HCT116 (cell line): ENCODE data around the gene SMOC1. TPM values are rescaled to one million over a fixed set of nuclear protein-coding genes. Genes with fewer than 3 reads are reported as not detected.

ENCODE experiments used
- ATAC-seq: fragments of 200-7000 bp; cut with Tn5 transposase; 2 replicates; pipeline ENCODE4 v1.9.1; 2020; ENCODE audit warnings: mild to moderate bottlenecking, moderate library complexity
- BruUV-seq: library from RNA; stranded (reverse); fragments of 400-500 nt; replicated peaks from 2 replicates; lab custom pipeline; 2021; lab: Mats Ljungman, UMichigan
- CTCF ChIA-PET: fragments of 300-600 bp; sonication (Branson Sonifier 250); formaldehyde crosslinking; loops from one replicate; lab custom pipeline; 2021; ENCODE audit warnings: antibody characterized with exemption; lab: Charles Lee
- POLR2A ChIA-PET: fragments of 300-600, 350-600 bp; sonication (Branson Sonifier 250); formaldehyde crosslinking; loops from one replicate; lab custom pipeline; 2021; ENCODE audit warnings: antibody characterized with exemption; lab: Charles Lee
- RAD21 ChIA-PET, 2 experiments: fragments of 300-600 bp; sonication (Branson Sonifier 250); formaldehyde crosslinking; loops; one replicate each; lab custom pipeline; 2023; ENCODE audit warnings: low total read pairs in 2 of 2; ENCODE audit not compliant: uncharacterized antibody in 2 of 2, unreplicated experiment in 2 of 2, low non-redundant PET in 1 of 2; lab: Charles Lee
- DNase-seq: peaks from one replicate; pipeline ENCODE4 v3.0.0-alpha.2; 2010; ENCODE audit warnings: low read depth, low spot score
- H2AFZ ChIP-seq: fragments of 200-600 bp; shearing (Covaris generic), sonication (generic); 2 replicates; pipeline ENCODE4 v1.6.1; 2017; ENCODE audit warnings: low read depth, mixed run types, mixed read lengths, antibody characterized with exemption, low read length; ENCODE audit not compliant: poor library complexity, severe bottlenecking
- H3K27ac ChIP-seq: 2 replicates; pipeline ENCODE4 v1.5.1; 2012; ENCODE audit warnings: low read depth, low read length
- H3K27me3 ChIP-seq: fragments of 200-600 bp; sonication (generic); 2 replicates; pipeline ENCODE4 v1.6.1; 2016; ENCODE audit warnings: mixed run types, low read length, mixed read lengths; ENCODE audit not compliant: insufficient read depth
- H3K36me3 ChIP-seq, 2 experiments: fragments of 200-500 bp in 1 of 2; fragments of 200-600 bp in 1 of 2; sonication (Bioruptor generic) in 1 of 2; sonication (generic) in 1 of 2; 2 replicates each; pipeline versions ENCODE4 v1.5.1 to v1.6.1; 2014 to 2016; ENCODE audit warnings: low read length in 2 of 2, inconsistent platforms in 1 of 2, mixed read lengths in 1 of 2, mixed run types in 1 of 2; ENCODE audit not compliant: insufficient read depth in 2 of 2, control insufficient read depth in 1 of 2
- H3K4me1 ChIP-seq, 2 experiments: fragments of 200-600 bp in 1 of 2; sonication (generic) in 1 of 2; 2 replicates each; pipeline versions ENCODE4 v1.5.1 to v1.6.1; 2012 to 2017; ENCODE audit warnings: low read length in 2 of 2, inconsistent platforms in 1 of 2, mild to moderate bottlenecking in 1 of 2, mixed read lengths in 1 of 2, mixed run types in 1 of 2, moderate library complexity in 1 of 2; ENCODE audit not compliant: insufficient read depth in 2 of 2, control insufficient read depth in 1 of 2
- H3K4me2 ChIP-seq: fragments of 200-600 bp; sonication (generic); 2 replicates; pipeline ENCODE4 v1.6.1; 2017; ENCODE audit warnings: mixed run types, low read length, mixed read lengths
- H3K4me3 ChIP-seq, 2 experiments: fragments of 200-600 bp in 1 of 2; sonication (generic) in 1 of 2; replicated peaks in 1 of 2; 2 replicates each; pipeline ENCODE4 v1.5.1; 2011 to 2016; ENCODE audit warnings: low read length in 2 of 2, control low read depth in 1 of 2, low read depth in 1 of 2, mild to moderate bottlenecking in 1 of 2, mixed read lengths in 1 of 2, mixed run types in 1 of 2
- H3K79me2 ChIP-seq: fragments of 200-600 bp; sonication (generic); 2 replicates; pipeline ENCODE4 v1.6.1; 2017; ENCODE audit warnings: mild to moderate bottlenecking, mixed run types, low read length, moderate library complexity, mixed read lengths; ENCODE audit not compliant: insufficient read depth
- H3K9ac ChIP-seq: fragments of 200-600 bp; sonication (generic); 2 replicates; pipeline ENCODE4 v1.6.1; 2016; ENCODE audit warnings: low read length, mixed read lengths
- H3K9me2 ChIP-seq: fragments of 200-600 bp; sonication (generic), shearing (Covaris generic); 2 replicates; pipeline ENCODE4 v1.6.1; 2017; ENCODE audit warnings: mixed run types, mild to moderate bottlenecking, moderate library complexity; ENCODE audit not compliant: insufficient read depth
- H3K9me3 ChIP-seq, 2 experiments: fragments of 200-500 bp in 1 of 2; fragments of 200-600 bp in 1 of 2; sonication (Bioruptor generic) in 1 of 2; sonication (generic) in 1 of 2; 2 replicates each; pipeline ENCODE4 v1.6.1; 2014 to 2017; ENCODE audit warnings: low read length in 2 of 2, mixed read lengths in 2 of 2, inconsistent platforms in 1 of 2, low read depth in 1 of 2, mild to moderate bottlenecking in 1 of 2, mixed run types in 1 of 2, moderate library complexity in 1 of 2; ENCODE audit not compliant: control insufficient read depth in 1 of 2, insufficient read depth in 1 of 2
- H4K20me1 ChIP-seq: fragments of 200-600 bp; sonication (generic), shearing (Covaris generic); 2 replicates; pipeline ENCODE4 v1.6.1; 2017; ENCODE audit warnings: mixed run types, mild to moderate bottlenecking, moderate library complexity; ENCODE audit not compliant: insufficient read depth
- EZH2phosphoT487 ChIP-seq: fragments of 200-600 bp; IDR thresholded peaks from 2 replicates; pipeline ENCODE4 v1.6.1; 2018; ENCODE audit warnings: antibody characterized with exemption, borderline replicate concordance
- JUND ChIP-seq: IDR thresholded peaks from 2 replicates; pipeline ENCODE4 v1.6.1; 2012
- POLR2A ChIP-seq: IDR thresholded peaks from 2 replicates; pipeline ENCODE4 v1.7.0; 2011; ENCODE audit warnings: borderline replicate concordance; ENCODE audit not compliant: insufficient read depth, insufficient read length; ENCODE audit errors: extremely low read depth
- POLR2AphosphoS5 ChIP-seq: IDR thresholded peaks from 2 replicates; pipeline ENCODE4 v1.6.1; 2011; ENCODE audit warnings: mild to moderate bottlenecking, low read depth, low read length, moderate library complexity
- RAD21 ChIP-seq: IDR thresholded peaks from 2 replicates; pipeline ENCODE4 v1.6.1; 2012; ENCODE audit warnings: low read depth, mild to moderate bottlenecking
- SIN3A ChIP-seq: IDR thresholded peaks from 2 replicates; pipeline ENCODE4 v1.6.1; 2012; ENCODE audit warnings: low read depth
- TCF7L2 ChIP-seq: IDR thresholded peaks from 2 replicates; pipeline ENCODE4 v1.7.0; 2011; ENCODE audit warnings: borderline replicate concordance, inconsistent platforms; ENCODE audit not compliant: insufficient read depth, insufficient read length; ENCODE audit errors: extremely low read depth
- ZFX ChIP-seq: fragments of 450-650 bp; IDR thresholded peaks from 2 replicates; pipeline ENCODE4 v1.6.1; 2017
- ZNF274 ChIP-seq: fragments of 200-500 bp; sonication (Bioruptor generic); IDR thresholded peaks from 2 replicates; pipeline ENCODE4 v1.6.1; 2014; ENCODE audit warnings: mild to moderate bottlenecking, low read depth, low read length, inconsistent platforms
- intact Hi-C: fragments of 100-400 bp; cut with micrococcal nuclease; formaldehyde crosslinking; loops from 2 replicates; pipeline ENCODE4 v1.10.0; 2022
- total RNA-seq: library from RNA; stranded (reverse); gene quantifications from one replicate; pipeline ENCODE4 v1.2.1, GENCODE V29; 2021; ENCODE audit not compliant: unreplicated experiment
- TF ChIP-seq, protein P1 (sequence below): IDR thresholded peaks from 2 replicates; pipeline ENCODE4 v1.6.1; 2012
- TF ChIP-seq, protein P2 (sequence below): IDR thresholded peaks from 2 replicates; pipeline ENCODE4 v1.6.1; 2011; ENCODE audit warnings: mild to moderate bottlenecking, low read length, moderate library complexity; ENCODE audit not compliant: insufficient replicate concordance; ENCODE audit errors: extremely low read depth
- TF ChIP-seq, protein P3 (sequence below), 3 experiments: fragments of 200-600 bp in 1 of 3; sonication (generic) in 1 of 3; IDR thresholded peaks in 2 of 3; conservative IDR thresholded peaks in 1 of 3; 2 replicates each; pipeline ENCODE4 v1.5.1; 2012 to 2017; ENCODE audit warnings: low read depth in 2 of 3, low read length in 2 of 3, antibody characterized with exemption in 1 of 3, borderline replicate concordance in 1 of 3, control low read depth in 1 of 3, mild to moderate bottlenecking in 1 of 3, mixed read lengths in 1 of 3, mixed run types in 1 of 3, moderate library complexity in 1 of 3; ENCODE audit not compliant: insufficient read depth in 1 of 3
- TF ChIP-seq, protein P4 (sequence below): IDR thresholded peaks from 2 replicates; pipeline ENCODE4 v1.6.1; 2012

The SMOC1 gene
- total RNA-seq, 1 experiment from 2014 or later, result not detected

DNA sequence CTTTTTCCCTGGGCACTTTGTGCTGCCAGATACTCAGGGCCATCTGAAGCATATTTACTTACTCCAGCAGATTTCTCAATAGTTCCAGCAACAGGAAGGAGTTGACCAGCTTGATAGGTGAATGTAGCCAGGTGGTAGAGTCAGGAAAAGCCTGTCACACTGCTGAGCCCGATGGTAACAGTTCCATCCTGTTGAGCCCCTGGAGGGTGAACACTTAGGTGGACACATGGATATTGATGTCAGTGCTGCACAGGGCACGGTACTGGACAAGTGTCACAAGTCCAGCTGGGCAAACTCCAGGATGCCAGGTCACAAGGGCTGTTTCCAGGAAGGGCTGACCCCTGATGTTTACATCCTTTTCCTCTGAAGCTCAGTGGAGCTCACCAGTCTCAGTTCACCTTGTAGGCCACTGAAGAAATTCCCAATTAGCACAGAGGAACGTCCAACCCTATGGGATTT, 2.3 kb upstream of the SMOC1 start:
- TF ChIP-seq ZNF274 (no peak), JUND (no peak), ZFX (no peak), EZH2phosphoT487 (no peak), POLR2AphosphoS5 (no peak), SIN3A (no peak), POLR2A (no peak), TCF7L2 (no peak)
- TF ChIP-seq, protein P1, sequence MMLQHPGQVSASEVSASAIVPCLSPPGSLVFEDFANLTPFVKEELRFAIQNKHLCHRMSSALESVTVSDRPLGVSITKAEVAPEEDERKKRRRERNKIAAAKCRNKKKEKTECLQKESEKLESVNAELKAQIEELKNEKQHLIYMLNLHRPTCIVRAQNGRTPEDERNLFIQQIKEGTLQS, result no peak
- TF ChIP-seq, all 23 proteins: peak for 0
- H3K27ac ChIP-seq, result no peak overlapping the region
- ATAC-seq, result no peak
- H3K4me1 ChIP-seq, result no peaks in the 10 kb centered on the region
- POLR2A ChIA-PET, result interaction anchor here (1.0 kb wide), 1 partner anchor 151 kb away, joined by 3 read pairs; no protein-coding TSS in a partner anchor
- no peaks in the 10 kb centered on the region for H3K9me3 ChIP-seq
- DNase-seq, result no peak
- no peaks in the 10 kb centered on the region for H3K79me2 ChIP-seq
- no peaks in the 10 kb centered on the region for H3K36me3 ChIP-seq
- no peaks in the 10 kb centered on the region for H3K9me2 ChIP-seq
- peaks cover 13% of the 10 kb centered on the region; the same call in 1 of the 2 replicates for H3K27me3 ChIP-seq
- RAD21 ChIA-PET, result interaction anchor here (1.0 to 2.2 kb wide), 2 partner anchors 151 kb away, joined by 4 to 6 read pairs; no protein-coding TSS in a partner anchor
- no peak overlapping the region for H3K4me3 ChIP-seq
- no peak overlapping the region for H3K9ac ChIP-seq
- no peak overlapping the region for H3K4me2 ChIP-seq
- CTCF ChIA-PET, result interaction anchor here (0.9 to 2.9 kb wide), 4 partner anchors 11 to 197 kb away, joined by 3 to 24 read pairs (median 8); no protein-coding TSS in a partner anchor
- BruUV-seq, result no TSS peak
- H4K20me1 ChIP-seq, result no peaks in the 10 kb centered on the region
- H2AFZ ChIP-seq, result no peak overlapping the region
- intact Hi-C loops, result loop anchor here (1.0 to 5.0 kb wide), 4 partner anchors 136 to 440 kb away; no protein-coding TSS in a partner anchor

DNA sequence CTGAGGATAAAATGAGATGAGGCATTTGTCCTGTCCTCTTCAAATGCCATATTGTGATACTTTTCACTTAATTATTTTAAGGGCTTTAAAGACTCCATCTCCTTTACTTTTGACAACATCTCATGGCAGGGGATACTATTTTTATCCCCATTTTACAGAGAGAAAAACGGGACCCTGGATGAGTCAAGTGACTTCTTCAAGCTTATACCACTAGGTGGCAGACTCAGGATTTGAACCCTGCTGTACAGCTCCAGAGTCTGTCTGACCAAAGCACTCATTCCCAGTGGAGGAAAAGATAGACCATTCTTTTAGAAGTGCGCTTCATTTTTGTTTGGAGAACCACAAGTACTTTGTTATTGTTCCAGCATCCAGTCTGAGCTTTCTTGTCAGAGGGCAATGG, 1.7 kb upstream of the SMOC1 start:
- Histone ChIP-seq H2AFZ (no peak overlapping the region), H3K9me3 (no peaks in the 10 kb centered on the region), H3K79me2 (no peaks in the 10 kb centered on the region), H3K4me3 (no peak overlapping the region), H4K20me1 (no peaks in the 10 kb centered on the region), H3K27me3 (peaks cover 19% of the 10 kb centered on the region), H3K4me2 (no peak overlapping the region), H3K9ac (no peak overlapping the region), H3K36me3 (no peaks in the 10 kb centered on the region), H3K27ac (no peak overlapping the region), H3K9me2 (no peaks in the 10 kb centered on the region), H3K4me1 (no peaks in the 10 kb centered on the region)
- ChIA-PET CTCF (interaction anchor here (1.0 to 2.9 kb wide), 5 partner anchors 10 to 197 kb away, joined by 3 to 24 read pairs (median 4); no protein-coding TSS in a partner anchor), RAD21 (interaction anchor here (1.0 to 2.2 kb wide), 2 partner anchors 151 kb away, joined by 4 to 6 read pairs; no protein-coding TSS in a partner anchor), POLR2A (interaction anchor here (1.0 kb wide), 1 partner anchor 151 kb away, joined by 3 read pairs; no protein-coding TSS in a partner anchor)
- intact Hi-C loops, result loop anchor here (1.0 to 5.0 kb wide), 4 partner anchors 136 to 440 kb away; no protein-coding TSS in a partner anchor
- TF ChIP-seq, protein P2, sequence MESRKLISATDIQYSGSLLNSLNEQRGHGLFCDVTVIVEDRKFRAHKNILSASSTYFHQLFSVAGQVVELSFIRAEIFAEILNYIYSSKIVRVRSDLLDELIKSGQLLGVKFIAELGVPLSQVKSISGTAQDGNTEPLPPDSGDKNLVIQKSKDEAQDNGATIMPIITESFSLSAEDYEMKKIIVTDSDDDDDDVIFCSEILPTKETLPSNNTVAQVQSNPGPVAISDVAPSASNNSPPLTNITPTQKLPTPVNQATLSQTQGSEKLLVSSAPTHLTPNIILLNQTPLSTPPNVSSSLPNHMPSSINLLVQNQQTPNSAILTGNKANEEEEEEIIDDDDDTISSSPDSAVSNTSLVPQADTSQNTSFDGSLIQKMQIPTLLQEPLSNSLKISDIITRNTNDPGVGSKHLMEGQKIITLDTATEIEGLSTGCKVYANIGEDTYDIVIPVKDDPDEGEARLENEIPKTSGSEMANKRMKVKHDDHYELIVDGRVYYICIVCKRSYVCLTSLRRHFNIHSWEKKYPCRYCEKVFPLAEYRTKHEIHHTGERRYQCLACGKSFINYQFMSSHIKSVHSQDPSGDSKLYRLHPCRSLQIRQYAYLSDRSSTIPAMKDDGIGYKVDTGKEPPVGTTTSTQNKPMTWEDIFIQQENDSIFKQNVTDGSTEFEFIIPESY, result no peak
- TF ChIP-seq, protein P3, sequence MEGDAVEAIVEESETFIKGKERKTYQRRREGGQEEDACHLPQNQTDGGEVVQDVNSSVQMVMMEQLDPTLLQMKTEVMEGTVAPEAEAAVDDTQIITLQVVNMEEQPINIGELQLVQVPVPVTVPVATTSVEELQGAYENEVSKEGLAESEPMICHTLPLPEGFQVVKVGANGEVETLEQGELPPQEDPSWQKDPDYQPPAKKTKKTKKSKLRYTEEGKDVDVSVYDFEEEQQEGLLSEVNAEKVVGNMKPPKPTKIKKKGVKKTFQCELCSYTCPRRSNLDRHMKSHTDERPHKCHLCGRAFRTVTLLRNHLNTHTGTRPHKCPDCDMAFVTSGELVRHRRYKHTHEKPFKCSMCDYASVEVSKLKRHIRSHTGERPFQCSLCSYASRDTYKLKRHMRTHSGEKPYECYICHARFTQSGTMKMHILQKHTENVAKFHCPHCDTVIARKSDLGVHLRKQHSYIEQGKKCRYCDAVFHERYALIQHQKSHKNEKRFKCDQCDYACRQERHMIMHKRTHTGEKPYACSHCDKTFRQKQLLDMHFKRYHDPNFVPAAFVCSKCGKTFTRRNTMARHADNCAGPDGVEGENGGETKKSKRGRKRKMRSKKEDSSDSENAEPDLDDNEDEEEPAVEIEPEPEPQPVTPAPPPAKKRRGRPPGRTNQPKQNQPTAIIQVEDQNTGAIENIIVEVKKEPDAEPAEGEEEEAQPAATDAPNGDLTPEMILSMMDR (IDR thresholded peaks at IDR 0.05 in 2 of 3, conservative IDR thresholded peaks at IDR 0.05 in 1 of 3; ENCODE audit: borderline replicate concordance in 1 of 3, insufficient read depth in 1 of 3, low read depth in 2 of 3, low read length in 2 of 3), result peak; percentile 47 to 62 (median 61); a peak in 5 of 6 replicates
- TF ChIP-seq EZH2phosphoT487 (no peak), SIN3A (no peak), RAD21 (peak; percentile 58), JUND (no peak)
- TF ChIP-seq, protein P4, sequence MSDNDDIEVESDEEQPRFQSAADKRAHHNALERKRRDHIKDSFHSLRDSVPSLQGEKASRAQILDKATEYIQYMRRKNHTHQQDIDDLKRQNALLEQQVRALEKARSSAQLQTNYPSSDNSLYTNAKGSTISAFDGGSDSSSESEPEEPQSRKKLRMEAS, result no peak
- DNase-seq (peak; percentile 29), ATAC-seq (peak; percentile 78)
- BruUV-seq, result no TSS peak
